Ishikawa (cell line): Measurements from ENCODE around the gene MRPL36.

Source experiments
- CEBPB ChIP-seq: IDR thresholded peaks from 2 replicates; pipeline ENCODE4 v1.6.1; 2012
- CREB1 ChIP-seq: IDR thresholded peaks from 2 replicates; pipeline ENCODE4 v1.6.1; 2012; ENCODE audit warnings: low read depth
- EGR1 ChIP-seq: IDR thresholded peaks from 2 replicates; pipeline ENCODE4 v1.6.1; 2012
- EP300 ChIP-seq: IDR thresholded peaks from 2 replicates; pipeline ENCODE4 v1.6.1; 2012; ENCODE audit warnings: borderline replicate concordance
- FOXM1 ChIP-seq: IDR thresholded peaks from 2 replicates; pipeline ENCODE4 v1.6.1; 2012; ENCODE audit warnings: low read depth, borderline replicate concordance
- MAX ChIP-seq: IDR thresholded peaks from 2 replicates; pipeline ENCODE4 v1.6.1; 2012
- NFIC ChIP-seq: IDR thresholded peaks from 2 replicates; pipeline ENCODE4 v1.6.1; 2012
- RAD21 ChIP-seq: IDR thresholded peaks from 2 replicates; pipeline ENCODE4 v1.6.1; 2012; ENCODE audit warnings: low read depth
- REST ChIP-seq: IDR thresholded peaks from 2 replicates; pipeline ENCODE4 v1.6.1; 2012; ENCODE audit warnings: low read depth, mild to moderate bottlenecking
- TAF1 ChIP-seq: IDR thresholded peaks from 2 replicates; pipeline ENCODE4 v1.6.1; 2012; ENCODE audit warnings: low read depth, mild to moderate bottlenecking
- TCF12 ChIP-seq: IDR thresholded peaks from 2 replicates; pipeline ENCODE4 v1.6.1; 2012; ENCODE audit warnings: low read depth
- TEAD4 ChIP-seq: IDR thresholded peaks from 2 replicates; pipeline ENCODE4 v1.6.1; 2012
- USF1 ChIP-seq: IDR thresholded peaks from 2 replicates; pipeline ENCODE4 v1.6.1; 2012
- YY1 ChIP-seq: IDR thresholded peaks from 2 replicates; pipeline ENCODE4 v1.6.1; 2012; ENCODE audit warnings: low read depth
- ZBTB7A ChIP-seq: IDR thresholded peaks from 2 replicates; pipeline ENCODE4 v1.6.1; 2012; ENCODE audit warnings: low read depth

MRPL36 gene

GRCh38 chr5:1815071-1815786 lies 15.6 kb upstream of the MRPL36 start:
- TF ChIP-seq TAF1 (no peak), YY1 (no peak), REST (no peak), EP300 (no peak), ZBTB7A (no peak), TEAD4 (no peak), MAX (no peak), NFIC (no peak), RAD21 (no peak), EGR1 (no peak), USF1 (no peak), TCF12 (no peak), FOXM1 (no peak), CEBPB (no peak), CREB1 (no peak)

DNA sequence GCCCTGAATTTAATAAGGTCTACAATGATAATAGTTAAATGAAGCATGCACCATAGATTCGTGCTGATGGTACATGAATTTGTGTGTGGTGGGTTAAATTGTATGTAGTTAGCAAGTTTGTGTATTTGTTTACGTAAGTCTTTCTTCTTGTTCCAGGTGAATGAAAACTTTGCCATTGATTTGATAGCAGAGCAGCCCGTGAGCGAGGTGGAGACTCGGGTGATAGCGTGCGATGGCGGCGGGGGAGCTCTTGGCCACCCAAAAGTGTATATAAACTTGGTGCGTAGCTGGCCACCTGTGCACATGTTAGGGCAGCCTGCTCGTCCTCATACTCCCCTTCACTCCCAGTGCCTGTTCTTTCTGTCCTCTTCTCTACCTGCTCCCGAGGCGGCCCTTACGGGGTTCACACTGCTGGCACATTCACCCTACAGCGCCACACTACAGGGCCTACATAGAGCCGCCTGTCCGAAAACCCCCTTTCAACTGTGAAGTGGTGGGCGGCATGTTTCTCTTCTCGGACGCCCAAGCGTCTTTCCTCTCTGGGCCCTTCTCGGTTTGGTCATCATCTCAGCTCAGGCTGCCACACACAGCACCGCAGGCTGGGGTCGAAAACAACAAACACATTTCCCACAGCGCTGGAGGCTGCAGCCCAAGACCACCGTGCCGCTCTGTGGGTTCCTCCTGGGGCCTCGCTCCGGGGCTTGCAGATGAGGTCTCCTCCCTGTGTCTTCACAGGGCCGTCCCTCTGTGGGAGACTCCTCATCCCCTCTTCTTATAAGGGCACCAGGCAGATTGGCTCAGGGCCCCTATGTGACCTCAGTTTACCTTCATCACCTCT lies 14.8 kb upstream of the MRPL36 start:
- no peak for TF ChIP-seq TAF1
- no peak for TF ChIP-seq TEAD4
- TF ChIP-seq NFIC, result no peak
- no peak for TF ChIP-seq EGR1
- TF ChIP-seq MAX, result no peak
- no peak for TF ChIP-seq ZBTB7A
- no peak for TF ChIP-seq USF1
- TF ChIP-seq CEBPB, result no peak
- no peak for TF ChIP-seq FOXM1
- no peak for TF ChIP-seq TCF12
- TF ChIP-seq REST, result no peak

GRCh38 chr5:1810581-1811101 lies 11.0 kb upstream of the MRPL36 start:
- TF ChIP-seq CEBPB (no peak), RAD21 (no peak), TCF12 (no peak), YY1 (no peak), TEAD4 (no peak), USF1 (no peak), CREB1 (no peak), EGR1 (no peak), REST (no peak), TAF1 (no peak), EP300 (no peak), ZBTB7A (no peak), NFIC (no peak), MAX (no peak), FOXM1 (no peak)
